ENCODE data around the gene ZBTB32.

- no peak for TF ChIP-seq EZH2 (IDR thresholded peaks at IDR 0.05; ENCODE audit: low read length, unreplicated experiment)
- no peak for TF ChIP-seq CTCF (conservative IDR thresholded peaks at IDR 0.05; ENCODE audit: low read depth, low read length)
- TF ChIP-seq EZH2phosphoT487 (IDR thresholded peaks at IDR 0.05; ENCODE audit: borderline replicate concordance, low read length), result no peak
These were observed 47.7 kb upstream of the ZBTB32 start for GRCh38 chr19:35656700-35657099.
